Activated CD4-positive, alpha-beta T cell treated with anti-CD3 and anti-CD28 coated beads, Interleukin-2, amount 10 ng/mL, durations not matched to agents 24 days and 14 days (primary cell): ENCODE results near the gene WDR64. TPM values are rescaled to one million over a fixed set of nuclear protein-coding genes. Genes with fewer than 3 reads are reported as not detected.
"Not testable (repeated sequence)": the region's sequence is repeated elsewhere in the genome, so short reads cannot be mapped to it uniquely, and the experiment has no call there.

Source experiments
- DNase-seq: peaks from one replicate; pipeline ENCODE4 v3.0.0; 2022
- H3K27ac Mint-ChIP-seq: one replicate; pipeline ENCODE4 v1.8.0; 2022; ENCODE audit warnings: mild to moderate bottlenecking, mixed read lengths
- H3K27me3 Mint-ChIP-seq: one replicate; pipeline ENCODE4 v1.8.0; 2022; ENCODE audit warnings: mixed read lengths
- H3K36me3 Mint-ChIP-seq: one replicate; pipeline ENCODE4 v1.8.0; 2022; ENCODE audit warnings: low read depth, mild to moderate bottlenecking, mixed read lengths
- H3K4me1 Mint-ChIP-seq: one replicate; pipeline ENCODE4 v1.8.0; 2021; ENCODE audit warnings: mixed read lengths
- H3K4me3 Mint-ChIP-seq: one replicate; pipeline ENCODE4 v1.8.0; 2022; ENCODE audit warnings: mild to moderate bottlenecking, moderate library complexity, mixed read lengths
- H3K9me3 Mint-ChIP-seq: one replicate; pipeline ENCODE4 v1.8.0; 2021; ENCODE audit warnings: mixed read lengths
- intact Hi-C: fragments of 100-400 bp; cut with micrococcal nuclease; formaldehyde crosslinking; loops from one replicate; pipeline ENCODE4 v1.15.1; 2023
- total RNA-seq: library from RNA; stranded (reverse); gene quantifications from 2 replicates; pipeline ENCODE4 v1.2.3, GENCODE V29; 2022

The WDR64 gene
- total RNA-seq, 1 donor from 2014 or later = not detected

DNA sequence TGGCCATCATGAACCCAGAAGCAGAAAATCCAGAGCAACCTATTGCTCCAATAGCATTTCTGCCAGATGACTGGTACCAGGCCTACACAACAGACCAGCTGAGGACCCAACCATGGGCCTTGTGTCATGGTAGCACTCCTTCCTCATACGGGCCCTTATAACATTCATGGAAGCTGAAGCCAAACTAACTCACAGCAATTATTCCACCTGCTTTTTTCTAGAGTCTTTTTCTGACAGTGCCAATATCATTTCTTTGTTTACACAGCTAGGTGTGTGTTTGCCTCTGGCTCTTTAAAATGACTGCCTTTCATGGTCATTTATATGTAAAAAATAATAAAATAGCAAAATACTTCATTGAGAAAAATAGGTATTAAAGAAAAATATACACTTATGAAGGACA, 3.9 kb upstream of the WDR64 start:
- no peak for DNase-seq
- intact Hi-C loops = no loop called here
- Mint-ChIP-seq H3K36me3 (no peaks in the 10 kb centered on the region), H3K27ac (no peak overlapping the region), H3K27me3 (peaks cover 10% of the 10 kb centered on the region), H3K4me3 (no peak overlapping the region), H3K9me3 (peaks cover 6% of the 10 kb centered on the region), H3K4me1 (peaks cover 4% of the 10 kb centered on the region)

DNA sequence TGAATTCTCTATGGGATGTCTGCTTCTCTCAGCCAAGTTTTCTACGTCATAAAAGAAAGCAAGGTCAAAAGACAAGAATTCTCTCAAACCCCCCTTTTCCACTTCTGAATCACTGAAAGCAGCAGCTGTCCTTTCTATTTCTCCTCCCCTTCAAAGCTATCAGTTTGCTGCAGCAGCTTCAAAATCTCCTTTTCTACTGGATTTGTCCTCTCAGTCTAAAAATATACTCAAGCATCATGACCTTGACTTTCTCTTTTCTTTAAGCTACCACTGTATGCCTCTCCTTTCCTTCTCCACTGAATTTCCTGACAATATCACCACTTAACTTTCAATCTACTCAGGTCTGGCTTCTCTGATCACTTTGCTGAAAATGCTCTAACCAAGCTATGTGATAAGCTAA, 1.9 kb downstream of the WDR64 start:
- DNase-seq = no peak
- Mint-ChIP-seq H3K27ac (no peak overlapping the region), H3K4me3 (no peak overlapping the region), H3K4me1 (no peaks in the 10 kb centered on the region), H3K9me3 (peaks cover 8% of the 10 kb centered on the region), H3K27me3 (peaks cover 9% of the 10 kb centered on the region), H3K36me3 (no peaks in the 10 kb centered on the region)
- intact Hi-C loops = no loop called here

DNA sequence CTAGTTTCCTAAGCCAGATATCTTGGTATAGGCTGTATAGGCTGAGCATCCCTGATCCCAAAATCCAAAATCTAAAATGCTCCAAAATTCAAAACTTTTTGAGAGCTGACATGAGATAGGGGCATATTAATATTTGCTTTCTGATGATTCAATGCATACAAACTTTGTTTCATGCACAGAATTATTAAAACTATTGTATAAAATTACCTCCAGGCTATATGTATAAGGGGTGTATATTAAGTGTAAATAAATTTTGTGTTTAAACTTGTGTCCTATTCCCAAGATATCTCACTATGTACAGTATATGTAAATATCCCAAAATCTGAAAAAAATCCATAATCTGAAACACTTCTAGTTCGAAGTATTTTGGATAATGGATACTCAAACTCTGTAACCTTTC, 2.6 kb downstream of the WDR64 start:
- peaks cover 5% of the 10 kb centered on the region for H3K9me3 Mint-ChIP-seq
- intact Hi-C loops = no loop called here
- peaks cover 9% of the 10 kb centered on the region for H3K27me3 Mint-ChIP-seq
- no peak overlapping the region for H3K4me3 Mint-ChIP-seq
- H3K36me3 Mint-ChIP-seq = no peaks in the 10 kb centered on the region
- H3K4me1 Mint-ChIP-seq = no peaks in the 10 kb centered on the region
- DNase-seq = no peak
- no peak overlapping the region for H3K27ac Mint-ChIP-seq

DNA sequence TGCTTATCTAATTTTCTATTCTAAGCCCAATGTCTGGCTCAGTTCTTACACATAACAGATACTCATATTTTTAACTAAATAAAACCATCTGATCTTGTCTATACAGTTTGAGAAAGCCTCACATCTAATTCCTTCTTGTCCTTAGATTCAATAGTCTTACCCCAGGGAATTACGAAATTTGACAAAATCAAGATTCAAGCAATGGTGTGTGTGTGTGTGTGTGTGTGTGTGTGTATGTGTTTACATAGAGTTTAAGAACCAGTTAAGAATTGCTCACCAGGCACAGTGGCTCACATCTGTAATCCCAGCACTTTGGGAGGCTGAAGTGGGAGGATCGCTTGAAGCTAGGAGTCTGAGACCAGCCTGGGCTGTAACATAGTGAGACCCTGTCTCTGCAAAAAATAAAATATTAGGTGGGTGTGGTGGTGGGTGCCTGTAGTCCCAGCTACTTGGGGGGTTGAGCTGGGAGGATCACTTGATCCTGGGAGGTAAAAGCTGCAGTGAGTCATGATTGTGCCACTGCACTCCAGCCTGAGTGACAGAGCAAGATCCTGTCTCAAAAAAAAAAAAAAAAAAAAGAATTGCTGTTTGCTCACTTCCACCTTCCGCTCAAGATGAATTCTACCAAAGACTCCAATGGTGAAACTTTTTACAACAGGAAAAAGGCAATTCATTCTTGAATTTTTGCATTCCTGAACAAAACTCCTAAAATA, 6.2 kb downstream of the WDR64 start:
- Mint-ChIP-seq H3K9me3 (peaks cover 4% of the 10 kb centered on the region), H3K4me3 (no peak overlapping the region), H3K36me3 (no peaks in the 10 kb centered on the region), H3K27ac (no peak overlapping the region), H3K4me1 (no peaks in the 10 kb centered on the region), H3K27me3 (peaks cover 2% of the 10 kb centered on the region)
- intact Hi-C loops = no loop called here
- no peak for DNase-seq

DNA sequence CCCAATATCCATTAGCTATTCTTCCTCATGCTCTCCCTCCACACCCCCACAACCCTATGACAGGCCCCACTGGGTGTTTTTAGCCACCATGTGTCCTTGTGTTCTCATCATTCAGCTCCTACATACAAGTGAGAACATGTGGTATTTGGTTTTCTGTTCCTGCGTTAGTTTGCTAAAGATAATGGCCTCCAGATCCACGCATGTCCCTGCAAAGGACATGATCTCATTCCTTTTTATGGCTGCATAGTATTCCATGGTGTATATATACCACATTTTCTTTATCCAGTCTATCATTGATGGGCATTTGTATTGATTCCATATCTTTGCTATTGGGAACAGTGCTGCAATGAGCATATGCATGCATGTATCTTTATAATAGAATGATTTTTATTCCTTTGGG, 6.9 kb downstream of the WDR64 start:
- H3K9me3 Mint-ChIP-seq, H3K4me1 Mint-ChIP-seq, H3K36me3 Mint-ChIP-seq, H3K4me3 Mint-ChIP-seq, H3K27me3 Mint-ChIP-seq, intact Hi-C loops, H3K27ac Mint-ChIP-seq, DNase-seq: not testable (repeated sequence)

DNA sequence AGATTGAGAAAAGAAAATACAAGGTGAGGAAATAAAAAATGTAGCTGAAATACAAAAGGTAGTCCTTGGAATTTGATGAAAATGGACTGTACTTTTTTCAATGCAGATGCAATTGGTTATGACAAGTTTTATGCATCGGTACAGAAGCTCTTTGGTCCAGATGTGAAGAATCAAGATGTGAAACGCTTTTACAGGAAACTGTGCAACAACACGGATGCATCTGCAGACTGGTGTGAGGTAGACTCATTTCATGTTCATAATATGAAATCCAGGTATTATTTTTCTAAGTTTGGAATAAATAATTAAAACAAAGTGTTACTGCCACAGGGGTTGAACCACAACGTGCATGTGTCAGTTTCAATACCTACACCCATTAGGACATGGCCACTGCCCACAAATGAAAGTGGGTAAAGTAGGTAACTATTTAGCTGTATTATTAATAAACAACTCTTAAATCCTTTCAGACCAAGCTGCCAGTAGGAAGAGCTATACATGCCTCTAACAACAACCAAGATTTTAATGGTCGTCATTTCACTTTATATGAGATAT, 8.4 kb downstream of the WDR64 start:
- Mint-ChIP-seq H3K9me3 (peaks cover 4% of the 10 kb centered on the region), H3K4me1 (no peaks in the 10 kb centered on the region), H3K27me3 (peaks cover 1% of the 10 kb centered on the region), H3K27ac (no peak overlapping the region), H3K4me3 (no peak overlapping the region), H3K36me3 (no peaks in the 10 kb centered on the region)
- no peak for DNase-seq
- intact Hi-C loops = no loop called here

DNA sequence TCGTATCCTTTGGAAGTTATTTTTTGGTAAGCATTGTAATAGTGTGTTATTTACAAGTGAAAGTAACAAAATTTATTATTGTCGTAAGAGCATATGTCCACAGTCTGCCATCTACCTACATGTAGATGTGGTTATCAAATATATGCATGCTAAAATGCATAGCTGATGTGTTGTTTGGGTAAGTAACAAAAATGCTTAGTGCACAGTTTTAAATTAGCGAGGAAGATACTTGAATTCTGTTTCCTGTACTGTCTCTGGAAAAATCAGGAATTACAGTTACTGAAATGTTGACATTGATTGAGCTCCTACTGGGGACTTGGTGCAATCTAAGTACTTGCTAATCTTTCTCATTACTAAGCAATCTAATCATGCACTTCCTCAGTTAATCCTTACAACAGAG, 14.3 kb downstream of the WDR64 start:
- peaks cover 3% of the 10 kb centered on the region for H3K27me3 Mint-ChIP-seq
- intact Hi-C loops = no loop called here

DNA sequence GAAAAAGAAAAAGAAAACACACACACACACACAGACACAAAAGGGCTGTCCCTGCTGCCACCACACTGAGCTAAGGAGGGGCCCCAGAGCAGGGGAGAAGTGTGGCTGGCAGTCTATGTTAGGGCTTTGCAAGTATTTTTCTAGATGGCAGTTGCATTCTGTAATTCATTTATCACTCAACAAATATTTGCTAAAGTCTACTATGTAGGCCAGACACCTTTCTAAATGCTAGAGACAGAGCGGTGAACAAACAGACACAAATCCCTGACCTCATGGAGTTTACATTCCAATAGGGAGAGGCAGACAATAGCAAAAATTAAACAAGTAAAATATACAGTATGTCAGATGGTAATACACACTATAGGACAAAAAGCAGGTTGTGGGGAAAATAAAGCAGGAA, 20.2 kb downstream of the WDR64 start:
- H3K36me3 Mint-ChIP-seq = no peaks in the 10 kb centered on the region
- intact Hi-C loops = no loop called here
- peaks cover 4% of the 10 kb centered on the region for H3K4me1 Mint-ChIP-seq

More for the DNA sequence above, 14.3 kb downstream of the WDR64 start:
- H3K36me3 Mint-ChIP-seq = no peaks in the 10 kb centered on the region
- no peak overlapping the region for H3K4me3 Mint-ChIP-seq
- no peaks in the 10 kb centered on the region for H3K9me3 Mint-ChIP-seq
- no peak for DNase-seq
- no peak overlapping the region for H3K27ac Mint-ChIP-seq
- H3K4me1 Mint-ChIP-seq = no peaks in the 10 kb centered on the region

DNA sequence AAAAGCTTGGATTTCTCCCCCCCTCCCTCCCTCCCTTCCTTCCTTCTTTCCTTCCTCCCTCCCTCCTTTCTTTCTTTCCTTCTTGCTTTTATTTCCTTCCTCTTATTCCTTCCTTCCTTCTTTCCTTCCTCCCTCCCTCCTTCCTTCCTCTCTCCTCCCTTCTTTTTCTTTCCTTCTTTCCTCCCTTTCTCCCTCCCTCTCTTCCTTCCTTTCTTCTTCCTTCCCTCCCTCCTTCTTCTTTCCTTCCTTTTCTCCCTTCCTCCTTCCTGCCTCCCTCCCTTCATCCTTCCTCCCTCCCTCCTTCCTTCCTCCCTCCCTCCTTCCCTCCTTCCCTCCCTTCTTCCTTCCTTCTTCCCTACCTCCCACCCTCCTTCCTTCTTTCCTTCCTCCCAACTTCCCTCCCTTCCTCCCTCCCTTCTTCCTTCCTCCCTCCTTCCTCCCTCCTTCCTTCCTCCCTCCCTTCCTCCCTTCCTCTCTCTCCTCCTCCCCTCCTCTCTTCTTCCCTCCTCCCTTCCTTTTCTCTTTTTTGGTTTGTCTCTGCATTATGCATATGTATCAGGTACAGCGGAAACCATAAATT, 22.8 kb downstream of the WDR64 start:
- H3K9me3 Mint-ChIP-seq = no peaks in the 10 kb centered on the region
- no peak overlapping the region for H3K4me3 Mint-ChIP-seq
- H3K27ac Mint-ChIP-seq = no peak overlapping the region
- intact Hi-C loops = loop anchor here (5.0 kb wide), 1 partner anchor 63 kb away; no protein-coding TSS in a partner anchor
- no peaks in the 10 kb centered on the region for H3K36me3 Mint-ChIP-seq
- peaks cover 10% of the 10 kb centered on the region for H3K4me1 Mint-ChIP-seq
- H3K27me3 Mint-ChIP-seq = peaks cover 4% of the 10 kb centered on the region
- no peak for DNase-seq

More for the DNA sequence above, 20.2 kb downstream of the WDR64 start:
- H3K27ac Mint-ChIP-seq = no peak overlapping the region
- no peaks in the 10 kb centered on the region for H3K27me3 Mint-ChIP-seq
- no peaks in the 10 kb centered on the region for H3K9me3 Mint-ChIP-seq
- no peak for DNase-seq
- no peak overlapping the region for H3K4me3 Mint-ChIP-seq

DNA sequence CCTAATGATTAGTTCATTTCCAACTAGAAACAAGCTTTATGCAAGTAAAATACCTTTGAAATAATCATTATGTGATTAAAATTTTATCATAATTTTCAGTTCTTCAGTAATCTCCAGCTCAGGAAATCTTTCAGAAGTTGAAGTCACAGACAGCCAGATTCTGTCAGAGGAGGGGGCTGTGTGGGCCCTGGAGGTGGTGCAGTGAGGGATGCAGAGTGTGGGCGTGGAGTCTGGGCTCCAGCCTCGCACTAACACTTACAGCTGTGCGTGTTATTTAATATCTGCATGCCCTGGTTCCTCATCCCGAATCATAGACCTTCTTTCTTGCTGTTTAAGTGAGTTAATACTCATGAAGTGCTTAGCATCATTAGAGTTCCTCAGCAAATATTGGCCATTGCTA, 23.9 kb downstream of the WDR64 start:
- Mint-ChIP-seq H3K4me3 (no peak overlapping the region), H3K27me3 (peaks cover 12% of the 10 kb centered on the region), H3K4me1 (peaks cover 10% of the 10 kb centered on the region), H3K27ac (no peak overlapping the region), H3K36me3 (no peaks in the 10 kb centered on the region), H3K9me3 (no peaks in the 10 kb centered on the region)
- no peak for DNase-seq
- intact Hi-C loops = loop anchor here (5.0 kb wide), 1 partner anchor 64 kb away; no protein-coding TSS in a partner anchor

DNA sequence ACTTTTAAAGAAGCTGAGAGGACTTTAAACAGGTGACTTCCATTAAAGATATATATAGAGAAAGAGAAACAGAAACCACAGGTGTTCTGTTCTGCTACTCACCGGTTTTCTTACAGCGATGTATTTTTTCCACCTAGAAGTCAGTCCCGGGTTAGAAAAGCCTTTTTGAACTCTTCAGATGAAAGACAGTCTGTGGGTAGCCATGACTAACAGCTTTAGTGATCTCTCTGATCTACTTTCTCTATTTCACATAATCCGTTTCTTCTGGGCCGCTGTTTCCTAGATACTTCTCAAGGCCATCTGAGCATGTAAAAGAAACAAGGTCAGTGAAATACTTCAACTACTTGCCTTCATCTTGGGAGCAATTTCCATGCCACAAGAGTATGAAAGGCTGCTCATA, 25.1 kb downstream of the WDR64 start:
- intact Hi-C loops = loop anchor here (1.0 to 5.0 kb wide), 4 partner anchors 37 to 85 kb away; partner anchors contain the start of genes CHML and OPN3
- peaks cover 10% of the 10 kb centered on the region for H3K4me1 Mint-ChIP-seq
- peaks cover 14% of the 10 kb centered on the region for H3K27me3 Mint-ChIP-seq
- peak; percentile 84 for DNase-seq
- H3K4me3 Mint-ChIP-seq = peak overlapping the region; percentile 53
- H3K27ac Mint-ChIP-seq = peak overlapping the region; percentile 14
- H3K9me3 Mint-ChIP-seq = peaks cover 6% of the 10 kb centered on the region
- H3K36me3 Mint-ChIP-seq = no peaks in the 10 kb centered on the region

DNA sequence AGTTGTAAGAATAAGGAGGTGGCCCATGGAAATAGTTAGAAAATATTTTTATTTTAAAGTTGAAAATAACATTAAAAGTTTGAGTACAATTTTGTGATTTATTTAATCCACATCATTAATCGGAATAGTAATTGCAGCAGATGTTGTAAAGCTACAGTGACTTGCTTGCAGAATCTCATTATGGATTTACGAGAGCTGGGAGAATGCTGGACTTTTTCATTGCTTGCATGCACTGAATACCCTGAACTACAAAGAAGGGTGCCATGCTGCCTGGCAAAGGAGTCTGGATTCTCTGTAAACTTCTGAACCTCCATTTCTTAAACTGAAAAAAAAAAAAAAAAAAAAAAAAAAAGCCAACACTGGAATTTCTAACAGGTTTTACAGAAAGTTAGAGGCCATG, 26.5 kb downstream of the WDR64 start:
- no peak overlapping the region for H3K4me3 Mint-ChIP-seq
- no peak overlapping the region for H3K27ac Mint-ChIP-seq
- H3K36me3 Mint-ChIP-seq = no peaks in the 10 kb centered on the region
- no peak for DNase-seq
- H3K27me3 Mint-ChIP-seq = peaks cover 14% of the 10 kb centered on the region
- peaks cover 7% of the 10 kb centered on the region for H3K9me3 Mint-ChIP-seq
- peaks cover 10% of the 10 kb centered on the region for H3K4me1 Mint-ChIP-seq
- intact Hi-C loops = loop anchor here (5.0 kb wide), 1 partner anchor 66 kb away; no protein-coding TSS in a partner anchor

DNA sequence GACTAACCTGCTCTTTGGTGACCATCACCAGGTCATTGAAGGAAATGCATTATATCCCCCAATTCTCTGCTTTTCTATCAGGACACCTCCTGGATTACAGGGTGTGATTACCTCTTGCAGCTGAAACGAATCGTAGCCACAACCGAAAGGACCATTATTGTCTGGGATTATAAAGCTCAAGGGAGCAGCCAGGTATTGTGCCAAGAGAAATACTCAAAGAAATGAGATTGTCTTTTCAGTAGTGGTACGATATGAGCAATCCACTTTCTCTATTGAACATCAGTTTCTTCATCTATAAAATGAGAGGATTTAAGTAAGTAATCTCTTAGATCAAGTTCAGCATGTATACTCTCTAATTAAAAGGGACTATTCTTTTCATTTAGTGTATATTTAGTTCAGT, 27.3 kb downstream of the WDR64 start:
- no peak overlapping the region for H3K4me3 Mint-ChIP-seq
- peaks cover 10% of the 10 kb centered on the region for H3K4me1 Mint-ChIP-seq
- H3K9me3 Mint-ChIP-seq = peaks cover 7% of the 10 kb centered on the region
- peaks cover 14% of the 10 kb centered on the region for H3K27me3 Mint-ChIP-seq
- intact Hi-C loops = loop anchor here (5.0 kb wide), 1 partner anchor 67 kb away; no protein-coding TSS in a partner anchor
- no peak overlapping the region for H3K27ac Mint-ChIP-seq
- DNase-seq = no peak
- H3K36me3 Mint-ChIP-seq = no peaks in the 10 kb centered on the region

DNA sequence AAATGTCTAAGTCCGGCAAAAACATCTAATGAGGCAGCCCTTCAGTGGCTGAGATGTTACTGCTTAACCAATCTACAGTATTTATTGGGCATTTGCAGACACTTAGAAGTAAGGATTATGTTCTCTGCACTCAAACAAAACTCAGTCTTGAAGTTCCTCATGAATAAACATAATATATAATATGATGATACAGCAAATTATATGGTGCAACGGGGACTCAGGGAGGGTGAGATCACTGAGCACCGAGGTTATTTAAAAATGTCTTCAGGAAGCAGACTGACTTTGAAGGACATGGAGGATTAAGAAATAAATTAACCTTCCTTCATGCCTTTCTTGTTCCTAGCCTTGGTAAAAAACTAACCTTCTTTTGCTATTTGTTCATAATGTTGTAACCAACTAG, 27.9 kb downstream of the WDR64 start:
- no peak for DNase-seq
- Mint-ChIP-seq H3K9me3 (peaks cover 7% of the 10 kb centered on the region), H3K27me3 (peaks cover 14% of the 10 kb centered on the region), H3K4me1 (peaks cover 10% of the 10 kb centered on the region), H3K27ac (no peak overlapping the region), H3K36me3 (no peaks in the 10 kb centered on the region), H3K4me3 (no peak overlapping the region)
- intact Hi-C loops = loop anchor here (5.0 kb wide), 1 partner anchor 68 kb away; no protein-coding TSS in a partner anchor
